ENCODE data around the gene RNASE11.

Gene RNASE11

DNA sequence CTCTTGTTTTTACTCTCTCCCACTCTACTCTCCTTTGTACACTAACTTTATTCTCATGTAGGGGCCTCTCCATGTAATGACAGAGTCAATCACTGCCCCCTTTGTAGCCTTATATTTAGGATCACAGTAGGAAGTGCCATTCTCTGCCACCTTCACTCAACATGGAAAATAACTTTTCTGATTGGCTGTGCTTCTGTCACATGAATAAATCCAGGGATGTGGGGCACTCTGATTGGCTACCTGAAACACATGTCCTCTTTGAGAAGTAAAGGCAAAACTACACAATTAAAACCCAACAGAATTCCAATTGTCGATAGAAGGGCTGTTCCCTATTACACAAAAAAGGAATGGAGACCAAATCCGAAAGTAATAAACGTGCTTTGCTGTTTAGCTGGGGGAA, 26.8 kb downstream of the RNASE11 start, which contains the start of gene RNASE9:
Gene RNASE9, minus strand, starts transcription at position 87 of the 400 bp plus-strand sequence.
- H3K27me3 ChIP-seq (ENCODE audit: control insufficient read depth, insufficient read depth, low read length), result no peaks in the 10 kb centered on the region

DNA sequence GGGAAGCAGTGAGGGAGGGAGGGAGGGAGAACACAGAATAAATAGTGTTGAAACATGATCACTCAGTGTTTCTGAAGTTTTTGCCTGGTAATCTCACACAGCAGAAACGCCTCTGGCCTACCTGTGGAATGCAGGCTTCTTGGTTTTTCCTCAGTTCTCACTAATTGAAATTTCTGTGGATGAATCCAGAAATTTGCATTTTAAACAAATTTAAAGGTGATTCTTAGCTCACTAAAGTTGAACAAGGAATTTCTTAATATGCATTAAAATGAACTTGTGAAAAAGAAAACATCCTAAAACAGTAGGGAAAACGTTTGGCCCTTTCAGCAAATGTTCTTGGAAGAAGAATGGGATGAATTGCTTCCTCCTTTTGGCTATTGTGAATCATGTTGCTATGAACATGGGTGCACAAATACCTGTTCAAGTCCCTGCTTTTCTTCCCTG, 28.3 kb downstream of the RNASE11 start:
- Histone ChIP-seq H2AFZ (no peak overlapping the region), H3K4me1 (peaks cover 2% of the 10 kb centered on the region), H3K27me3 (ENCODE audit: control insufficient read depth, insufficient read depth, low read length) (no peaks in the 10 kb centered on the region), H3K79me2 (no peaks in the 10 kb centered on the region), H3K9me3 (ENCODE audit: control insufficient read depth, low read length) (no peaks in the 10 kb centered on the region), H3K27ac (no peak overlapping the region), H3K36me3 (ENCODE audit: control insufficient read depth, insufficient read depth, low read length) (no peaks in the 10 kb centered on the region), H3K4me2 (ENCODE audit: low read length) (no peak overlapping the region), H3K9ac (no peak overlapping the region), H3K4me3 (ENCODE audit: low read depth, low read length) (no peak overlapping the region)
- TF ChIP-seq, protein P1, sequence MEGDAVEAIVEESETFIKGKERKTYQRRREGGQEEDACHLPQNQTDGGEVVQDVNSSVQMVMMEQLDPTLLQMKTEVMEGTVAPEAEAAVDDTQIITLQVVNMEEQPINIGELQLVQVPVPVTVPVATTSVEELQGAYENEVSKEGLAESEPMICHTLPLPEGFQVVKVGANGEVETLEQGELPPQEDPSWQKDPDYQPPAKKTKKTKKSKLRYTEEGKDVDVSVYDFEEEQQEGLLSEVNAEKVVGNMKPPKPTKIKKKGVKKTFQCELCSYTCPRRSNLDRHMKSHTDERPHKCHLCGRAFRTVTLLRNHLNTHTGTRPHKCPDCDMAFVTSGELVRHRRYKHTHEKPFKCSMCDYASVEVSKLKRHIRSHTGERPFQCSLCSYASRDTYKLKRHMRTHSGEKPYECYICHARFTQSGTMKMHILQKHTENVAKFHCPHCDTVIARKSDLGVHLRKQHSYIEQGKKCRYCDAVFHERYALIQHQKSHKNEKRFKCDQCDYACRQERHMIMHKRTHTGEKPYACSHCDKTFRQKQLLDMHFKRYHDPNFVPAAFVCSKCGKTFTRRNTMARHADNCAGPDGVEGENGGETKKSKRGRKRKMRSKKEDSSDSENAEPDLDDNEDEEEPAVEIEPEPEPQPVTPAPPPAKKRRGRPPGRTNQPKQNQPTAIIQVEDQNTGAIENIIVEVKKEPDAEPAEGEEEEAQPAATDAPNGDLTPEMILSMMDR (IDR thresholded peaks at IDR 0.05), result no peak

More for the DNA sequence above, 26.8 kb downstream of the RNASE11 start, which contains the start of gene RNASE9:
- Histone ChIP-seq H2AFZ (no peak within 1 kb of the TSS), H3K27ac (no peak within 1 kb of the TSS), H3K79me2 (no peaks in the 10 kb centered on the region), H3K4me1 (peaks cover 2% of the 10 kb centered on the region), H3K4me2 (ENCODE audit: low read length) (no peak within 1 kb of the TSS), H3K9ac (no peak within 1 kb of the TSS), H3K4me3 (ENCODE audit: low read depth, low read length) (no peak within 1 kb of the TSS), H3K36me3 (ENCODE audit: control insufficient read depth, insufficient read depth, low read length) (no peaks in the 10 kb centered on the region), H3K9me3 (ENCODE audit: control insufficient read depth, low read length) (no peaks in the 10 kb centered on the region)
- TF ChIP-seq, protein P1 (IDR thresholded peaks at IDR 0.05), result no peak

DNA sequence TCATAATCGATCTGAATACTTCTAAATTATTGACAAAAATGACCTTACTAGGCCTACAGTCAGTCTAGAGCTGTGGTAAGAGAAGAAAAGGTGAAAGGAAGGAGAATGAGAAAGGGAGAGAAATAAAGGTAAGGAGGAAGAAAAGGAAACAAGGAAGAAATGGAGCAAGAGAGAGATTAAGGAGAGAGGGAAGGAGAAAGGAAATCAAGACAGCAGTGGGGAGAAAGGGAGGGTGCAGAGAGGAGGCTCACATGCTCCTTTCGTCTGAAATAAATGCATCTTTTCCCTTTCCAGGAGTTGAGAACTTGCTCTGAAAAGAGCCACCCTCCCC, 30.6 kb downstream of the RNASE11 start:
- no peaks in the 10 kb centered on the region for H3K27me3 ChIP-seq (ENCODE audit: control insufficient read depth, insufficient read depth, low read length)
- no peak overlapping the region for H3K4me2 ChIP-seq (ENCODE audit: low read length)
- H3K4me1 ChIP-seq, result peaks cover 2% of the 10 kb centered on the region
- no peak overlapping the region for H2AFZ ChIP-seq
- no peak overlapping the region for H3K27ac ChIP-seq
- no peaks in the 10 kb centered on the region for H3K79me2 ChIP-seq
- no peaks in the 10 kb centered on the region for H3K36me3 ChIP-seq (ENCODE audit: control insufficient read depth, insufficient read depth, low read length)
- TF ChIP-seq, protein P1 (IDR thresholded peaks at IDR 0.05), result no peak
- H3K9me3 ChIP-seq (ENCODE audit: control insufficient read depth, low read length), result no peaks in the 10 kb centered on the region
- H3K4me3 ChIP-seq (ENCODE audit: low read depth, low read length), result no peak overlapping the region
- no peak overlapping the region for H3K9ac ChIP-seq

DNA sequence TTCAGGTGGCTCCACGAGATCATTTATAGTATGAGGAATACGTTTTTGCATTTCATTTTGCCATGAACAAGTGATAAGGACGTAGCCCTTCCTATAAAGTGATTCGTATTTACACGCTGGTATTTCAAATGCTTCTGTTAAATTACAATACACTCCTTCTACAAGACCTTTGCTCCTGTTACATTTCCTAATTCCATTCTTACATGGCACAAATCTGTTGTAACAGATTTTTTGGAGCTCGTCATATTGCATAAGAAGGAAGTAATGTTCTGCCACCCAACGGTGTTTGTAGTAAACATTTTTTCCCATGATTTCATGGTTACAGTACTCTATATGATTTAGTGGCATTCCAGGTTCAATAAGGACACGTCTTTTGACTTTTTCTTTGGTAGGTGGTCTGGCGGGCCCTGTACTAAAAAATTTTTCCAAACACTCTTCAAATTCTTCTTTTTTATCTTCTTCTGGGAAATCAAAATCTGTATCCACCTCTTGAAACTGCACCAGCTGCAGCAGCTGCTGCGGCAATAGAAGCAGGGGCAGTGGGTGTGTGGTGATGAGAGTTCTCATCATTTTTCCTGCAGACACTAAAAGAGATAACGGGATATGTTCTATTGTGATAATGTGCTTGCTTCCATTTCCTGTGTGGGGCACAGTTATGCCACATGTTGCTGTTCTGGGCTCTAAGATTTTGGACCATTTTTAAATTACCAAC, 31.1 kb downstream of the RNASE11 start:
- H3K27ac ChIP-seq, result no peak overlapping the region
- TF ChIP-seq, protein P1 (IDR thresholded peaks at IDR 0.05), result no peak
- peaks cover 2% of the 10 kb centered on the region for H3K4me1 ChIP-seq
- no peak overlapping the region for H3K4me2 ChIP-seq (ENCODE audit: low read length)
- no peak overlapping the region for H2AFZ ChIP-seq
- no peak overlapping the region for H3K4me3 ChIP-seq (ENCODE audit: low read depth, low read length)
- no peaks in the 10 kb centered on the region for H3K9me3 ChIP-seq (ENCODE audit: control insufficient read depth, low read length)
- H3K27me3 ChIP-seq (ENCODE audit: control insufficient read depth, insufficient read depth, low read length), result no peaks in the 10 kb centered on the region
- H3K79me2 ChIP-seq, result no peaks in the 10 kb centered on the region
- no peak overlapping the region for H3K9ac ChIP-seq
- H3K36me3 ChIP-seq (ENCODE audit: control insufficient read depth, insufficient read depth, low read length), result no peaks in the 10 kb centered on the region

DNA sequence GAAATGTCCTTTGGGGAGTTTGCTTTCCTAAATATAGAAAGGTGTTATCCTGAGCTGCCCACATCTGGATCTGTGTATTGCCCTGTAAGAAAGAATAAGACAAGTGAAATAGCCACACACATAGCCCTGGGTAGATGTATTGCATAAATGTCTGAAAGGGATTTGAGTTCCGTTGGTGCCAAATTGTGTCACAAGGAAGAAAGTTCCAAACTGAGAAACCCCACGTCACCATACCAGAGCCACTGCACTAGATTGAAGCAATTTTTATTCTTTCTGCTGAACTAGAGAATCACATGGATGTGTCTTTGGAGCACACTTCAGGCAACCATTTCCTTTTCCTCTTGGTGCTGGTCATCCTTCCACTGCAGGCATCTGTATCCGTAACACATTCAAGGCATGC, 32.0 kb downstream of the RNASE11 start:
- Histone ChIP-seq H3K27ac (no peak overlapping the region), H3K27me3 (ENCODE audit: control insufficient read depth, insufficient read depth, low read length) (no peaks in the 10 kb centered on the region), H3K4me1 (peaks cover 2% of the 10 kb centered on the region), H3K36me3 (ENCODE audit: control insufficient read depth, insufficient read depth, low read length) (no peaks in the 10 kb centered on the region), H3K79me2 (no peaks in the 10 kb centered on the region), H3K9ac (no peak overlapping the region), H3K9me3 (ENCODE audit: control insufficient read depth, low read length) (no peaks in the 10 kb centered on the region), H2AFZ (no peak overlapping the region), H3K4me2 (ENCODE audit: low read length) (no peak overlapping the region), H3K4me3 (ENCODE audit: low read depth, low read length) (no peak overlapping the region)
- TF ChIP-seq, protein P1 (IDR thresholded peaks at IDR 0.05), result no peak
